NCI-H2171 treated with DMSO at 0.1 percent for 48 hours (cell line): ENCODE results near the gene UGT3A2.
"Not testable (repeated sequence)": the region's sequence is repeated elsewhere in the genome, so short reads cannot be mapped to it uniquely, and the experiment has no call there.

ENCODE experiments used
- DNase-seq: peaks from one replicate; lab custom pipeline; 2025; lab: John Stamatoyannopoulos, UW

Gene UGT3A2

DNA sequence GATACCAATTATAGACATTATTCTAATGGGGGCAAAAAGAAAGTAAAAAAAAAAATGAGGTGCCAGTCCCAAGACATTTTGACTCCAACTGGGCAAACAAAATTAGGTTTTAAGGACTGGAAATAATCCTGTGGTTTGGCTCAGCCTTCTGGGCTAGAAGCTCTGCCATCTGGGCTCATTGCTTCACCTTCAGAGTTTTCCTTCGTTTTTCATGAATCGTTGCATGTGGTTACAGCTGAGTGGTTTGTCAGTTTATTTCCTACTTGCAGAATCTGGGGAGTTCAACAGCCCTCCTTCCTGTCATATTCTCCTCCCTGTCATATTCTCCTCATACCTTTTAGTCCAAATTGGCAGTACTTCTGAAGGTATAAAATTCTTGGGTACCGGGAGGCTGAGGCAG lies 12.0 kb downstream of the UGT3A2 start:
- peak; percentile 54 for DNase-seq

GRCh38 chr5:36052538-36052937 lies 14.1 kb downstream of the UGT3A2 start:
- DNase-seq, result no peak

GRCh38 chr5:36049949-36050348 lies 16.7 kb downstream of the UGT3A2 start:
- DNase-seq, result no peak

DNA sequence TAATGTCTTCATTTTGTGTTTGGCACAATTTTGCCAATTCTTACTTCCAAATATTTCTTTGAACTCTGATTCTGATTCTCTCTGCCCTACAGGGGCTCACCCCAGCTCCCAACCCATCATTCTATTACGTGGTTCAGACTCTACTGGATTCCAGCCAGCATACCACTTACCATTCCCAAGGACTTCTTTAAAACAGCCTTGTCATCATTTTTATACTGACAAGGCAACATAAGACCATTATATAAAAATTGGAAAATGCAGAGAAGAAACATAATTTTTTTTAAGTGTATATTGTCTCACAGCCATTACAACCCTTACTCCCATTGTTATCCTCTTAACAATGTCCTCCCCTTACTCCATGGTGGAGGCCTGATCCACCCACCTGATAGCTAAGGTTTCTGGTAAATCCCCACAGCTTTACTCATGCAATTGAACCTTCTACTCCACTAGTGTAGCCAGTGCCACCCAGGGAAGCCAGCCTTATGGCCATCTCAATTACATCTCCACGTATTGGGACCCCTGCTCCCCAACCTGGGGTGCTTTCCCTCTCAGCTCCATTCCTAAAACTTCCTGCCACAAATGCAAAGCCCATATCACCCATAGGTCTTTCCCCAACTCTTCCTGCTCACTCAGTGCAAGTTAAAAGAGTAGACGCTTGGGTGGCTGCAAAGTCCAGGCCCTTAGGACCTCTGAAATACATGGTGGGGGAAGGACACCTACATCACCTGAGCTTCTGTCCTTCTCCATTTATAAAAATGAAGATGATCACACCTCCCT lies 19.1 kb downstream of the UGT3A2 start:
- DNase-seq, result no peak

DNA sequence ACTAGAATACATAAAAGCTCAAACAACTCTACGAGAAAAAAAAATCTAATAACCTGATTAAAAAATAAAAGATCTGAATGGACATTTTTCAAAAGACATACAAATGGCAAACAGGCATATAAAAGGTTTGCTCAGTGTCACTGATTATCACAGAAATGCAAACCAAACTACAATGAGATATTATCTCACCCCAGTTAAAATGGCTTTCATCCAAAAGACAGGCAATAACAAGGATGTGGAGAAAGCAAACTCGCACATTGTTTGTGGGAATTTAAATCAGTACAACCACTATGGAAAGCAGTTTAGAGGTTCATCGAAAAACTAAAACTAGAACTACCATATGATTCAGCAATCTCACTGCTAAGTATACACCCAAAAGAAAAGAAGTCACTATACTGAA lies 20.8 kb downstream of the UGT3A2 start:
- no peak for DNase-seq

- peak; percentile 15 for DNase-seq
Measured at GRCh38 chr5:36041537-36041845, 25.2 kb downstream of the UGT3A2 start.

- DNase-seq, result no peak
Measured at GRCh38 chr5:36040651-36041536, 25.8 kb downstream of the UGT3A2 start.

DNA sequence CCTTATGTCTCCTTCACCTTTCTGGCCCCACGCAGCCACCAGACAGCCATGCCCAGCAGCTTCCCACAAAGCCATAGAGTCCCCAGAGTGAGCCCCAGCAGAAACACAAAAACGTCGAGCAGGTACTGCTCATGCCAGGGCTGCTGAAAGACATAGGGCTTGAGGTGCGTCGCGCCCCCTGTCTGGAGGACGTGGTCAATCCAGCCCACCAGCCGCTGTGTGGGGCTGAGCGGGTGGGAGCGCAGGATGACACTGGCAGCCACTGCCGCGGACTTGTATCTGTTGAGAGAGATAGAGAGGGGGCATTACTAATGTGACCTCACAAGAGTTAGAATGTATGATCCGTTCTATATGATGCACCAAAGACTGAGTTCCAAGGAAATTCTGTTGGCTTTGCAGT lies 31.0 kb downstream of the UGT3A2 start:
- no peak for DNase-seq

DNA sequence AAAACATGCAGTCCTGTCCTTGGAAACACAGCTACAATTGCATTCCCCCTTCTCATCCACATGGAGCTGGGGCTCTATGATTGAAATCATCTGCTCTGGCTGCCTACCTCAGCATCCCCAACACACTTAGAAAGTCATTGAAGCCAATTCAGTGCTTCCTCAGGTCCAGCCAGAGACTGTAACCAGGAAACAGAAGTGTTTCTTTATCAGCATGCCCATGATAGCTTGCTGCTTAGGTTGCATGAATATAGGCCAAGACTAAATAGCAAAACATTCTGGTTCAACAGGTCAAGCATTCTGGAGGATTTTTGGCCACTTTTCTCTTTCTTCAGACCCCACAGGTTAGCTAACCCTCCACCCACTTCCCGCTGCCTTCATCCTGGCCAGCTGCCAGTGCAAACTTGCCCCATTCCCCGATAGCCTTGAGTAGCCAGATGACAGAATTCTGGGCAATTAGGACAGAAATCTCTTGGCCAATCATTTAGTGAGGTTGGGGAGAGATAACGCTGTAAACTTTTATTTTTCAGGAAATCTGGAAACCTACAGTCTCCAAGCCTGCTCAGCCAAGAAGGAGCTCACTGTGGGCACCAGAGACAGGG lies 32.0 kb downstream of the UGT3A2 start:
- not testable (repeated sequence) for DNase-seq

GRCh38 chr5:36033486-36033885 lies 33.2 kb downstream of the UGT3A2 start:
- no peak for DNase-seq

GRCh38 chr5:36033047-36033446 lies 33.6 kb downstream of the UGT3A2 start:
- DNase-seq, result no peak

DNA sequence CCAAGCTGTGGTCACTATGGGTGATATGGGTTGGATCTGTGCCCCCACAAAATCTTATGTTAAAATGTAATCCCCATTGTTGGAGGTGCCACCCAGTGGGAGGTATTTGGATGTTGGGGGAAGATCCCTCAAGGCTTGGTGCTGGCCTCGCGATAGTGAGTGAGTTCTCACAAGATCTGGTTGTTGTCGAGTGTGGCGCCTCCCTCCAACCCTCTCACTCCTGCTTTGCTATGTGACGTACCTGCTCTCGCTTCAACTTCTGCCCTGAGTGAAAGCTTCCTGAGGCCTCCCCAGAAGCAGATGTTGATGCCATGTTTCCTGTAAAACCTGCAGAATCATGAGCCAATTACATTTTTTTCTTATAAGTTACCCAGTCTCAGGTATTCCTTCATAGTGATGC lies 35.5 kb downstream of the UGT3A2 start:
- DNase-seq, result no peak

DNA sequence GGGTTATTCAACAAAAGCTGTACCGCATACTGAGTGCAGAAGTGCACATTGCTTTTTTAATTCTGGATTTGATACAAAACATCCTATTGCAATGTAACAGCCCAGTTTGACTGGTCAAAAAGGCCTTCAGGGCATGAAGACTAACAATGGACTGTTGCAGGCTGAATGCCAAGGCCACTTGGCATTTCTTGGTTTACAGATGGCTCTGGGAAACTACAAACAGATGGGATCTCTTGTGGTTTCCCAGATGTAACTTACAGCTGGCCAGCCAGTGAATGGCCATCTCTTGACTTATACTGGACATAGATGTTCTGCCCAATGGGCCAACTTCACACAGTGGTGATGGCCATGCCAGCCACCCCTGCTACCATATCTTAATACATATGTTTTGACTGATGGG lies 36.8 kb downstream of the UGT3A2 start:
- no peak for DNase-seq

DNA sequence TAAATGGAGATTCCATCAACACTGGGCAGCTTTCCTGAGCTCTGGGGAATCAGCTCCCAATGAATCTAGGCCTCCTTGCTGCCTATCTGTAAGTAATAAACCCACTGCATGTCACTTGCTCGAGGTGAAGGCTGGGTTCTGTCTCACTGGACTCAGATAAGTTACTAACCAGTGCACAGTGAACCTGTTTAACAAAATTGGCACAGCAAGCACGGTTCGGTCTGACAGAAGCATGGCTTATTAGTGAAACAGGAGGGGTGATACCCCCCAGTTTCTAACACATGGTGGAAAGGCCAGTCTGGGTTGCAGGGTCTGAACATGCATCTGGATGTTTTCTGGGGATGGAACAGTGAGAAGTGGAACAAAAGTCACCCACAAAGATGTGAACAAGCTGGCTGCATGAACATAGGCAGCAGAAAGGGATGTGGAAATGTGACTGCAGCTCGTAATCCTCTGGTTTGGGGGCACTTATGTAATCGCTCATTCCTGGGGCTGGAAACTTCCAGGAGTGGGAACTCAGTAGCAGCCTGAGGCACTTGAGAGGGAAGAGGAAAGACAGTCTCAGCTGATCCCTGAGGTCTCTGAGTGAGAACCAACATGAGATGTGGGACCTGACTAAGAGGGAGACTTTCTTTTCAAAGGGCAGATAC lies 37.7 kb downstream of the UGT3A2 start:
- DNase-seq, result no peak

GRCh38 chr5:36027711-36028110 lies 39.0 kb downstream of the UGT3A2 start:
- no peak for DNase-seq

DNA sequence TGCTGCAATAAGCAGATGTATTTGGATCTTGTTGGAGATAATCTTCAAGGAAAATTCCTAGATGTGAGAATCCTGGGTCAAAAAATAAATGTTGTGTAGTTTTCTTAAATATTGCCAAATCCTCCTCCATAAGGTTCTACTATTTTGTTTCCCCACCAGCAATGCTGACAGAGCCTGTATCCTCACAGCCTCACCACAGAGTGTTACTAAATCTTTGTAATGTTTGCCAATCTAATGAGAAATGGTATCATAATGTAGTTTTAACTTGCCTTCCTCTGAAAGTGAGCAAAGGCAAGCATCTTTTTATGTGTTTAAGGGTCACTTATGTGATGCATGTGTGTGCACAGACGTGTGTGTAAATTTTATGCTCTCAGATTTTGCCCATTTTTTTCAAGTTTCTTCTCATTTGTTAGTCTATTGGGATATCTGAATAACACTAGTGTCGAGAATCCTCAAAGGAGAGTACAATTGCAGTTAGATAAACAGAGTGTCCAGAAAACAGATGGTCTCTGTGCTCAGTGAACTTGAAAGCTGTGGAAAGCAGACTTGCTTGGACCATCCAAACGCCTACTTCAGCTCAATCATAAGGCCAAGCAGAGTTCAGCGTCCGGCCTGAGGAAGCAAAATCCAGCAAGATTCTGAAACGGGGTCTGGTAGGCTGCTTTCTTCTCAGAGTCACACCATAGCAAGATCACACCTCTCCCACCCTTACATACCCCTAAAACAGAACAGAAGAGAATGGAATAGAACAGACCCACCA lies 39.8 kb downstream of the UGT3A2 start:
- DNase-seq, result no peak

GRCh38 chr5:36022246-36022645 lies 44.4 kb downstream of the UGT3A2 start:
- not testable (repeated sequence) for DNase-seq

GRCh38 chr5:36019584-36019983 lies 47.1 kb downstream of the UGT3A2 start:
- DNase-seq, result not testable (repeated sequence)

DNA sequence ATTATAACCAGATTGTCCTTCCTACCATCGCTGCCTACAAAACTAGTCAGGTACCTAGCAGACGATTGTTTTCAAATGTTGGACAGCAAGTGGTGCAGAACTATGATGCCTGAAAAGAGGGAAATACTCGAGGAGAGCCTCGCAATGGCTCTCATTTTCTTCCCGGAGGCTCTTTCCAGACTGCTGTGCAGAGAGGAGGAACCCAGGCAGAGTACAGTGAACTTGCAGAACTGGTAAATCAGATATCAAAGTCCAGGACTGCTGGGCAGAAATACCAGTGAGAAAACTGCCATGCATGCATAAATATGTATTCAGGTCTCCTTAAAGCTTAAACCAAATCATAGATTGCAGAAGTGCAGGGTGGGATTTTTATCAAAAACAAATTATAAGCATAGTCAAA lies 49.1 kb downstream of the UGT3A2 start:
- DNase-seq, result no peak

- DNase-seq, result no peak
Measured at GRCh38 chr5:36017004-36017403, 49.7 kb downstream of the UGT3A2 start.

- no peak for DNase-seq
Measured at GRCh38 chr5:36013182-36013581, 53.5 kb downstream of the UGT3A2 start.

DNA sequence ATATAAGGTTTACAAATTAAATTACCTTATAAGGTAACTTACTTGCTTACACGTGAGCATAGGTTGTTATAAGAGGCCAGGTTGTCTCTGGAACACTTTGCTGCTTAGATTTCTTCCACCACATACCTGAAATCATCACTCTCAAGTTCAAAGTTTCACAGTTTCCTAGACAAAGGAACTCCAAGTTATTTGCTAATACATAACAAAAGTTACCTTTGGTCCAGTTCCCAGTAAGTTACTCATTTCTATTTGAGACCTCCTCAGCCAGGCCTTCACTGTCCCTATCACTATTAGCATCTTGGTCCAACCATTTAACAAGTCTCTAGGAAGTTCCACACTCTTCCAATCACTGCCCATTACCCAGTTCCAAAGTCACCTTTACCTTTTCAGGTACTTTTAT lies 57.0 kb downstream of the UGT3A2 start:
- DNase-seq, result no peak
